GM12864 (cell line): ENCODE data around the gene ZYG11A.

ENCODE experiments used
- DNase-seq: peaks from one replicate; pipeline ENCODE4 v3.0.0-alpha.2; 2011; ENCODE audit warnings: low read depth
- H3K4me3 ChIP-seq: 2 replicates; pipeline ENCODE4 v1.5.1; 2011; ENCODE audit warnings: mild to moderate bottlenecking, low read depth, low read length, control low read depth
- CTCF ChIP-seq: IDR thresholded peaks from 2 replicates; pipeline ENCODE4 v1.5.1; 2011; ENCODE audit warnings: low read depth, mild to moderate bottlenecking, moderate library complexity, low read length, control low read depth, inconsistent platforms; ENCODE audit errors: missing control alignments

Gene ZYG11A

GRCh38 chr1:52926864-52927211, 84.3 kb downstream of the ZYG11A start:
- H3K4me3 ChIP-seq, result peak overlapping the region; percentile 76
- TF ChIP-seq CTCF, result no peak
- DNase-seq, result no peak

GRCh38 chr1:52927212-52928014, 84.9 kb downstream of the ZYG11A start, which contains the start of gene SCP2:
TSS of gene SCP2 (plus strand) at chr1:52927276. CDS start at chr1:52927397, 121 bp downstream.
- TF ChIP-seq CTCF, result no peak
- peak within 1 kb of the TSS; percentile 76 for H3K4me3 ChIP-seq
- DNase-seq, result no peak

DNA sequence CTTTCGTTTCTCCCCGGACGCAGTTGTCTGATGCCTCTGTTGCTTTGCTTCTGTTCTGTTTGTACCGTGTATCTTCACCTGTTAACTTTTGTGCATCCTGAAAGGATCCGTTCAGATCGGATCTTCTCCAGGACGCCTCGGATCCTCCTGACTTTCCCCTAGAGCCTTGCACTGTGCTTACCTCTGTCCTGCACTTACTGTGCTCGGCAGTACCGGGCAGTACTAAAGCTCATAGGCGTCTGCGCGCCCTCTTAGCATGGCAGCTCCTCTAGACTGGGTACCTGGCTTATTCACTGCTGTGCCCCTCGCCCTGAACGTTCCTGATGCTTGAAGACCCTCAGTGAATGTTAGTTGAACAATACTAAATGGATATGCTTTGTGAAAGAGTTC, 85.5 kb downstream of the ZYG11A start:
- peak overlapping the region; percentile 76 for H3K4me3 ChIP-seq
- TF ChIP-seq CTCF, result no peak
- no peak for DNase-seq

DNA sequence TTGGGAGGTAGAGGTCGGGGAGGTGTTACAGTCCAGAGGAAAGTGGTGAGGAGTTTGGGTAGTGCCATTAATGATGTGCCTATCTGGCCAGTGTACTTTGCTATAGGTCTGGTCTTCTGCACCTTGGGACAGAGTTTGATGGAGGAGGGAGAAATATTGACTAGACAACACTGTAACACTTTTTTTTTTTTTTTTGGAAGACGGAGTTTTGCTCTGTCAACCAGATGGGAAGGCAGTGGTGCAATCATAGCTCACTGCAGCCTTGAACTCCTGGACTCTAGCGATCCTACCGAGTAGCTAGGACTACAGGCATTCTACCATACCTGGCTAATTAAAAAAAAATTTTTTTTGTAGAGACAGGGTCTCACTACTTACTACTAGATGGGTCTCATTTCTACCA, 86.5 kb downstream of the ZYG11A start:
- DNase-seq, result no peak
- H3K4me3 ChIP-seq, result no peak overlapping the region
- no peak for TF ChIP-seq CTCF

- DNase-seq, result no peak
- no peak for TF ChIP-seq CTCF
- no peak overlapping the region for H3K4me3 ChIP-seq
Measured at GRCh38 chr1:52937433-52938182, 95.0 kb downstream of the ZYG11A start.

GRCh38 chr1:52938183-52938451, 95.6 kb downstream of the ZYG11A start:
- DNase-seq, result no peak
- no peak for TF ChIP-seq CTCF
- no peak overlapping the region for H3K4me3 ChIP-seq
